A673 (cell line): Measurements from ENCODE around the gene PTN.

Experiments
- CTCF ChIP-seq: fragments of 300-800, 200-600 bp; sonication (generic); conservative IDR thresholded peaks from 2 replicates; pipeline ENCODE4 v1.5.1; 2017; ENCODE audit warnings: low read depth, mild to moderate bottlenecking, antibody characterized with exemption, low read length, moderate library complexity, mixed read lengths
- EZH2 ChIP-seq: fragments of 200-600 bp; sonication (generic); IDR thresholded peaks from 2 replicates; pipeline ENCODE4 v1.6.1; 2017; ENCODE audit warnings: borderline replicate concordance, low read depth, mild to moderate bottlenecking, mixed read lengths, antibody characterized with exemption, low read length; ENCODE audit not compliant: poor library complexity, severe bottlenecking

GRCh38 chr7:137354961-137355360 lies 11.4 kb upstream of the PTN start:
- TF ChIP-seq CTCF (no peak), EZH2 (no peak)
